ENCODE results near the gene ZNF619.
A peak's percentile ranks its signal among the peaks of the same experiment; 100 is the strongest.

Gene ZNF619

GRCh38 chr3:40445880-40446279 lies 31.0 kb upstream of the ZNF619 start:
- H3K4ac ChIP-seq (ENCODE audit: low read depth, low read length): no peak overlapping the region
- H4K91ac ChIP-seq (ENCODE audit: low read depth, low read length): no peak overlapping the region
- H2AK5ac ChIP-seq (ENCODE audit: low read length): no peak overlapping the region
- no peak overlapping the region for H2BK12ac ChIP-seq (ENCODE audit: low read length)
- H2BK5ac ChIP-seq (ENCODE audit: low read depth, low read length, poor library complexity): no peak overlapping the region
- H3K18ac ChIP-seq (ENCODE audit: low read length): no peak overlapping the region
- no peak overlapping the region for H2BK120ac ChIP-seq (ENCODE audit: insufficient read depth, low read length, poor library complexity)
- H4K8ac ChIP-seq (ENCODE audit: low read depth, low read length): no peak overlapping the region
- no peak overlapping the region for H3K27ac ChIP-seq (ENCODE audit: low read depth, low read length)
- H3K23ac ChIP-seq (ENCODE audit: low read length): no peak overlapping the region
- no peak overlapping the region for H3K14ac ChIP-seq (ENCODE audit: low read length)
- no CpG with 5 or more reads among the region's 4 CpGs for WGBS (ENCODE audit: extremely low coverage, insufficient coverage, insufficient read length)
- H3K27me3 ChIP-seq (ENCODE audit: insufficient read depth, low read length): no peaks in the 10 kb centered on the region
- no peaks in the 10 kb centered on the region for H3K79me1 ChIP-seq (ENCODE audit: low read length)
- H4K12ac ChIP-seq (ENCODE audit: low read depth, low read length): no peak overlapping the region
- H3K36me3 ChIP-seq (ENCODE audit: control insufficient read depth in 1 of 2, insufficient read depth in 2 of 2, low read length in 2 of 2): no peaks in the 10 kb centered on the region
- H3K4me3 ChIP-seq (ENCODE audit: low read depth, low read length): no peak overlapping the region
- no peak overlapping the region for H3K9ac ChIP-seq (ENCODE audit: low read length)
- H2AFZ ChIP-seq (ENCODE audit: insufficient read depth, low read length, poor library complexity): no peak overlapping the region
- H3K9me3 ChIP-seq (ENCODE audit: insufficient read depth, low read depth, low read length): no peaks in the 10 kb centered on the region
- no peaks in the 10 kb centered on the region for H3K79me2 ChIP-seq (ENCODE audit: control insufficient read depth, insufficient read depth, low read length, poor library complexity)
- no peak for DNase-seq
- H3K4me2 ChIP-seq (ENCODE audit: low read length): no peak overlapping the region
- H3K4me1 ChIP-seq (ENCODE audit: control insufficient read depth in 1 of 2, insufficient read depth in 2 of 2, low read length in 2 of 2): no peaks in the 10 kb centered on the region

GRCh38 chr3:40450438-40450837 lies 26.5 kb upstream of the ZNF619 start:
- Histone ChIP-seq H3K4me2 (ENCODE audit: low read length) (no peak overlapping the region), H3K18ac (ENCODE audit: low read length) (no peak overlapping the region), H2BK120ac (ENCODE audit: insufficient read depth, low read length, poor library complexity) (no peak overlapping the region), H4K8ac (ENCODE audit: low read depth, low read length) (no peak overlapping the region), H2BK5ac (ENCODE audit: low read depth, low read length, poor library complexity) (no peak overlapping the region), H2AFZ (ENCODE audit: insufficient read depth, low read length, poor library complexity) (no peak overlapping the region), H4K12ac (ENCODE audit: low read depth, low read length) (no peak overlapping the region), H2BK12ac (ENCODE audit: low read length) (no peak overlapping the region), H3K9ac (ENCODE audit: low read length) (no peak overlapping the region), H3K4ac (ENCODE audit: low read depth, low read length) (no peak overlapping the region), H3K9me3 (ENCODE audit: insufficient read depth, low read depth, low read length) (no peaks in the 10 kb centered on the region), H3K79me1 (ENCODE audit: low read length) (peaks cover 6% of the 10 kb centered on the region), H3K27me3 (ENCODE audit: insufficient read depth, low read length) (no peaks in the 10 kb centered on the region), H3K4me3 (ENCODE audit: low read depth, low read length) (no peak overlapping the region), H3K14ac (ENCODE audit: low read length) (no peak overlapping the region), H3K79me2 (ENCODE audit: control insufficient read depth, insufficient read depth, low read length, poor library complexity) (peaks cover 3% of the 10 kb centered on the region), H3K23ac (ENCODE audit: low read length) (no peak overlapping the region), H3K36me3 (ENCODE audit: control insufficient read depth in 1 of 2, insufficient read depth in 2 of 2, low read length in 2 of 2) (no peaks in the 10 kb centered on the region), H3K27ac (ENCODE audit: low read depth, low read length) (no peak overlapping the region), H3K4me1 (ENCODE audit: control insufficient read depth in 1 of 2, insufficient read depth in 2 of 2, low read length in 2 of 2) (peaks cover 0 to 2% of the 10 kb centered on the region in 2 experiments), H2AK5ac (ENCODE audit: low read length) (no peak overlapping the region), H4K91ac (ENCODE audit: low read depth, low read length) (no peak overlapping the region)
- DNase-seq: no peak
- no CpG with 5 or more reads among the region's 2 CpGs for WGBS (ENCODE audit: extremely low coverage, insufficient coverage, insufficient read length)

DNA sequence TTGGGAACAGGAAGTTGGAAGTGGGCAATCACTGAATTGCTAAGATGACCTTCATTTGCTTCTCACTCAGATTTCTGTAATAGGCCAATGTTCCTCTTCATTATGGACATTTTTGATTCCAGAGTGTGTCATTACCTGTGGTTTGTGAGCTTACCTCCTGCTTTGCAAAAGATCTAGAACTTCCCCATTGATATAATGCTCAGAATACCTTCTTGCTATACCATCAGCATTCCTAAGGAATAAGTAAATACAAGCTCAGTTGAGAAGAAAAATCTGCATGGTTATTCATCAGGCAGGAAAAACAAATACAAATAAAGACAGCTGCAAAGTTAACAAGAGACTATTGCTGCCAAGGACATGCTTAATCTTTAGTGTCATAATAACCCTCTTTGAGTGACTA lies 25.4 kb upstream of the ZNF619 start:
- H3K9ac ChIP-seq (ENCODE audit: low read length): no peak overlapping the region
- no peak overlapping the region for H4K8ac ChIP-seq (ENCODE audit: low read depth, low read length)
- H4K12ac ChIP-seq (ENCODE audit: low read depth, low read length): no peak overlapping the region
- H3K4ac ChIP-seq (ENCODE audit: low read depth, low read length): no peak overlapping the region
- H3K18ac ChIP-seq (ENCODE audit: low read length): no peak overlapping the region
- no peak overlapping the region for H3K4me3 ChIP-seq (ENCODE audit: low read depth, low read length)
- no peak overlapping the region for H3K4me2 ChIP-seq (ENCODE audit: low read length)
- H3K79me2 ChIP-seq (ENCODE audit: control insufficient read depth, insufficient read depth, low read length, poor library complexity): peaks cover 3% of the 10 kb centered on the region
- H3K9me3 ChIP-seq (ENCODE audit: insufficient read depth, low read depth, low read length): no peaks in the 10 kb centered on the region
- no peak overlapping the region for H2AK5ac ChIP-seq (ENCODE audit: low read length)
- H3K14ac ChIP-seq (ENCODE audit: low read length): no peak overlapping the region
- no peaks in the 10 kb centered on the region for H3K27me3 ChIP-seq (ENCODE audit: insufficient read depth, low read length)
- H2BK120ac ChIP-seq (ENCODE audit: insufficient read depth, low read length, poor library complexity): no peak overlapping the region
- H2BK5ac ChIP-seq (ENCODE audit: low read depth, low read length, poor library complexity): no peak overlapping the region
- DNase-seq: peak; percentile 6 to 81
- H4K91ac ChIP-seq (ENCODE audit: low read depth, low read length): no peak overlapping the region
- no peaks in the 10 kb centered on the region for H3K36me3 ChIP-seq (ENCODE audit: control insufficient read depth in 1 of 2, insufficient read depth in 2 of 2, low read length in 2 of 2)
- no peak overlapping the region for H3K27ac ChIP-seq (ENCODE audit: low read depth, low read length)
- H2AFZ ChIP-seq (ENCODE audit: insufficient read depth, low read length, poor library complexity): no peak overlapping the region
- H3K79me1 ChIP-seq (ENCODE audit: low read length): peaks cover 6% of the 10 kb centered on the region
- no peak overlapping the region for H2BK12ac ChIP-seq (ENCODE audit: low read length)
- H3K4me1 ChIP-seq (ENCODE audit: control insufficient read depth in 1 of 2, insufficient read depth in 2 of 2, low read length in 2 of 2): peaks cover 1 to 2% of the 10 kb centered on the region in 2 experiments
- no peak overlapping the region for H3K23ac ChIP-seq (ENCODE audit: low read length)

- Histone ChIP-seq H3K79me2 (ENCODE audit: control insufficient read depth, insufficient read depth, low read length, poor library complexity) (peaks cover 3% of the 10 kb centered on the region), H3K4me3 (ENCODE audit: low read depth, low read length) (no peak overlapping the region), H3K14ac (ENCODE audit: low read length) (no peak overlapping the region), H3K27ac (ENCODE audit: low read depth, low read length) (no peak overlapping the region), H3K4ac (ENCODE audit: low read depth, low read length) (no peak overlapping the region), H4K12ac (ENCODE audit: low read depth, low read length) (no peak overlapping the region), H3K27me3 (ENCODE audit: insufficient read depth, low read length) (no peaks in the 10 kb centered on the region), H3K36me3 (ENCODE audit: control insufficient read depth in 1 of 2, insufficient read depth in 2 of 2, low read length in 2 of 2) (no peaks in the 10 kb centered on the region), H3K4me1 (ENCODE audit: control insufficient read depth in 1 of 2, insufficient read depth in 2 of 2, low read length in 2 of 2) (peaks cover 2% of the 10 kb centered on the region in 2 experiments), H4K8ac (ENCODE audit: low read depth, low read length) (peak overlapping the region; percentile 92), H2BK120ac (ENCODE audit: insufficient read depth, low read length, poor library complexity) (no peak overlapping the region), H2AK5ac (ENCODE audit: low read length) (no peak overlapping the region), H3K9me3 (ENCODE audit: insufficient read depth, low read depth, low read length) (no peaks in the 10 kb centered on the region), H3K79me1 (ENCODE audit: low read length) (peaks cover 6% of the 10 kb centered on the region), H4K91ac (ENCODE audit: low read depth, low read length) (no peak overlapping the region), H3K9ac (ENCODE audit: low read length) (no peak overlapping the region), H2AFZ (ENCODE audit: insufficient read depth, low read length, poor library complexity) (no peak overlapping the region), H2BK12ac (ENCODE audit: low read length) (no peak overlapping the region), H2BK5ac (ENCODE audit: low read depth, low read length, poor library complexity) (no peak overlapping the region), H3K18ac (ENCODE audit: low read length) (no peak overlapping the region), H3K4me2 (ENCODE audit: low read length) (peak overlapping the region; percentile 77), H3K23ac (ENCODE audit: low read length) (no peak overlapping the region)
- DNase-seq: peak in 1 of 2 donors; percentile 8
- no CpG with 5 or more reads among the region's 1 CpG for WGBS (ENCODE audit: extremely low coverage, insufficient coverage, insufficient read length)
Measured at GRCh38 chr3:40452057-40452456, 24.9 kb upstream of the ZNF619 start.
